Smooth muscle cell (in vitro differentiated cells): Measurements from ENCODE around the gene HIP1. TPM values are rescaled to one million over a fixed set of nuclear protein-coding genes. Genes with fewer than 3 reads are reported as not detected.

Source experiments
- DNase-seq: peaks from one replicate; lab custom pipeline; 2025; ENCODE audit not compliant: unreplicated experiment; lab: John Stamatoyannopoulos, UW
- H2AFZ ChIP-seq: fragments of 200-600 bp; sonication (generic); 2 replicates; pipeline ENCODE4 v1.6.0; 2016; ENCODE audit warnings: antibody characterized with exemption, low read depth, mild to moderate bottlenecking
- H3F3A ChIP-seq: fragments of 200-600 bp; sonication (generic); 2 replicates; pipeline ENCODE4 v1.6.0; 2017; ENCODE audit warnings: antibody characterized with exemption, low read depth
- H3K27ac ChIP-seq: fragments of 200-600 bp; sonication (generic); 2 replicates; pipeline ENCODE4 v1.5.1; 2016; ENCODE audit warnings: low read depth, mild to moderate bottlenecking
- H3K27me3 ChIP-seq: fragments of 200-600 bp; sonication (generic); 2 replicates; pipeline ENCODE4 v1.6.1; 2016; ENCODE audit warnings: low read depth, mild to moderate bottlenecking
- H3K36me3 ChIP-seq: fragments of 200-600 bp; sonication (generic); 2 replicates; pipeline ENCODE4 v1.5.1; 2016; ENCODE audit warnings: low read depth
- H3K4me1 ChIP-seq: fragments of 200-600 bp; sonication (generic); 2 replicates; pipeline ENCODE4 v1.5.1; 2016; ENCODE audit warnings: low read depth
- H3K4me2 ChIP-seq: fragments of 200-600 bp; sonication (generic); 2 replicates; pipeline ENCODE4 v1.6.0; 2016; ENCODE audit warnings: mild to moderate bottlenecking
- H3K4me3 ChIP-seq: fragments of 200-600 bp; sonication (generic); 2 replicates; pipeline ENCODE4 v1.5.1; 2016; ENCODE audit warnings: mild to moderate bottlenecking
- H3K79me2 ChIP-seq: fragments of 200-600 bp; sonication (generic); 2 replicates; pipeline ENCODE4 v1.6.0; 2016; ENCODE audit warnings: low read depth, mild to moderate bottlenecking
- H3K9ac ChIP-seq: fragments of 200-600 bp; sonication (generic); 2 replicates; pipeline ENCODE4 v1.6.0; 2016; ENCODE audit warnings: low read depth
- H3K9me3 ChIP-seq: fragments of 200-600 bp; sonication (generic); replicated peaks from 2 replicates; pipeline ENCODE4 v1.5.1; 2016; ENCODE audit warnings: low read depth
- H4K20me1 ChIP-seq: fragments of 200-600 bp; sonication (generic); 2 replicates; pipeline ENCODE4 v1.6.0; 2016; ENCODE audit warnings: low read depth
- CTCF ChIP-seq: fragments of 200-600 bp; sonication (generic); IDR thresholded peaks from 2 replicates; pipeline ENCODE4 v1.5.1; 2017; ENCODE audit warnings: borderline replicate concordance, mild to moderate bottlenecking, antibody characterized with exemption; ENCODE audit not compliant: insufficient read depth, poor library complexity, severe bottlenecking
- WGBS: methylation state at CpG from one replicate; pipeline ENCODE4 v1.1.7; 2016; ENCODE audit warnings: low lambda C conversion rate; 5-methylcytosine and 5-hydroxymethylcytosine counted together
- polyA plus RNA-seq: library from polyadenylated mRNA; unstranded; fragments of >200 nt; fragmentation: Nextera tagmentation; extraction: Ambion mirVana; gene quantifications from 2 replicates; pipeline ENCODE4 v1.2.1, GENCODE V29; 2016
- total RNA-seq: library from RNA; depleted of rRNA; stranded (reverse); fragments of >200 nt; gene quantifications from 2 replicates; pipeline ENCODE4 v1.2.3, GENCODE V29; 2014

The HIP1 gene
- total and polyA plus RNA-seq, 2 experiments from 2014 or later, result 4.7 to 8.4 TPM

- Histone ChIP-seq H3K36me3 (no peaks in the 10 kb centered on the region), H3K79me2 (no peaks in the 10 kb centered on the region), H2AFZ (no peak overlapping the region), H3F3A (no peaks in the 10 kb centered on the region), H4K20me1 (no peaks in the 10 kb centered on the region), H3K4me1 (no peaks in the 10 kb centered on the region), H3K9ac (no peak overlapping the region), H3K27me3 (no peaks in the 10 kb centered on the region), H3K4me2 (no peak overlapping the region), H3K27ac (no peak overlapping the region), H3K9me3 (no peaks in the 10 kb centered on the region), H3K4me3 (no peak overlapping the region)
- 45% methylated on average over 13 of the region's 13 CpGs for WGBS
- no peak for DNase-seq
- TF ChIP-seq CTCF, result no peak
Measured at GRCh38 chr7:75575488-75576121, 163.1 kb downstream of the HIP1 start.

GRCh38 chr7:75573477-75574019, 165.2 kb downstream of the HIP1 start:
- no peaks in the 10 kb centered on the region for H3K36me3 ChIP-seq
- no peak overlapping the region for H3K9ac ChIP-seq
- no peaks in the 10 kb centered on the region for H3K9me3 ChIP-seq
- DNase-seq, result no peak
- no peak overlapping the region for H3K4me2 ChIP-seq
- H3K4me3 ChIP-seq, result no peak overlapping the region
- no peaks in the 10 kb centered on the region for H4K20me1 ChIP-seq
- H3K27me3 ChIP-seq, result no peaks in the 10 kb centered on the region
- TF ChIP-seq CTCF, result no peak
- no peaks in the 10 kb centered on the region for H3F3A ChIP-seq
- 99% methylated on average over 14 of the region's 14 CpGs for WGBS
- no peak overlapping the region for H2AFZ ChIP-seq
- H3K79me2 ChIP-seq, result no peaks in the 10 kb centered on the region
- no peak overlapping the region for H3K27ac ChIP-seq
- H3K4me1 ChIP-seq, result no peaks in the 10 kb centered on the region

- DNase-seq, result no peak
- no peaks in the 10 kb centered on the region for H4K20me1 ChIP-seq
- H2AFZ ChIP-seq, result no peak overlapping the region
- H3K4me1 ChIP-seq, result no peaks in the 10 kb centered on the region
- no peak overlapping the region for H3K4me3 ChIP-seq
- H3K79me2 ChIP-seq, result no peaks in the 10 kb centered on the region
- no peaks in the 10 kb centered on the region for H3K9me3 ChIP-seq
- H3F3A ChIP-seq, result no peaks in the 10 kb centered on the region
- no peaks in the 10 kb centered on the region for H3K36me3 ChIP-seq
- no peak overlapping the region for H3K4me2 ChIP-seq
- H3K27ac ChIP-seq, result no peak overlapping the region
- WGBS, result 96% methylated on average over 11 of the region's 11 CpGs
- TF ChIP-seq CTCF, result no peak
- no peaks in the 10 kb centered on the region for H3K27me3 ChIP-seq
- no peak overlapping the region for H3K9ac ChIP-seq
Measured at GRCh38 chr7:75572814-75573213, 165.9 kb downstream of the HIP1 start.

- no peaks in the 10 kb centered on the region for H4K20me1 ChIP-seq
- WGBS, result 97% methylated on average over 5 of the region's 5 CpGs
- no peak overlapping the region for H3K27ac ChIP-seq
- no peak for TF ChIP-seq CTCF
- H3K4me2 ChIP-seq, result no peak overlapping the region
- DNase-seq, result no peak
- no peak overlapping the region for H3K9ac ChIP-seq
- no peak overlapping the region for H3K4me3 ChIP-seq
- no peaks in the 10 kb centered on the region for H3K4me1 ChIP-seq
- no peaks in the 10 kb centered on the region for H3K9me3 ChIP-seq
- no peaks in the 10 kb centered on the region for H3K27me3 ChIP-seq
- no peaks in the 10 kb centered on the region for H3K36me3 ChIP-seq
- no peak overlapping the region for H2AFZ ChIP-seq
- H3F3A ChIP-seq, result no peaks in the 10 kb centered on the region
- H3K79me2 ChIP-seq, result no peaks in the 10 kb centered on the region
Measured at GRCh38 chr7:75572396-75572795, 166.3 kb downstream of the HIP1 start.
